GM23338 (cell line): ENCODE measurements around the gene XPNPEP1. TPM values are rescaled to one million over a fixed set of nuclear protein-coding genes. Genes with fewer than 3 reads are reported as not detected.
A peak's percentile ranks its signal among the peaks of the same experiment; 100 is the strongest.

Experiments
- ATAC-seq: fragments of 200-7000 bp; cut with Tn5 transposase; 3 replicates; pipeline ENCODE4 v1.9.1; 2020
- DNase-seq: peaks from one replicate; pipeline ENCODE4 v3.0.0-alpha.2; 2015; ENCODE audit warnings: low spot score
- H2AFZ ChIP-seq: fragments of 200-600 bp; sonication (generic); 2 replicates; pipeline ENCODE4 v1.8.0; 2016; ENCODE audit warnings: antibody characterized with exemption, mild to moderate bottlenecking, moderate library complexity
- H3F3A ChIP-seq: fragments of 200-600 bp; sonication (generic); replicated peaks from 2 replicates; pipeline ENCODE4 v1.8.0; 2017; ENCODE audit warnings: antibody characterized with exemption, mixed run types, low read depth
- H3K27ac ChIP-seq: fragments of 200-600 bp; sonication (generic); 2 replicates; pipeline ENCODE4 v1.6.1; 2016; ENCODE audit warnings: low read depth
- H3K27me3 ChIP-seq: fragments of 200-600 bp; sonication (generic); 2 replicates; pipeline ENCODE4 v1.8.0; 2016; ENCODE audit warnings: mild to moderate bottlenecking, mixed run types, moderate library complexity; ENCODE audit not compliant: insufficient read depth
- H3K36me3 ChIP-seq: fragments of 200-600 bp; sonication (generic); 2 replicates; pipeline ENCODE4 v1.8.0; 2016; ENCODE audit warnings: mild to moderate bottlenecking; ENCODE audit not compliant: insufficient read depth
- H3K4me1 ChIP-seq: fragments of 200-600 bp; sonication (generic); 2 replicates; pipeline ENCODE4 v1.8.0; 2016; ENCODE audit warnings: mild to moderate bottlenecking, moderate library complexity; ENCODE audit not compliant: insufficient read depth
- H3K4me2 ChIP-seq: fragments of 200-600 bp; sonication (generic); 2 replicates; pipeline ENCODE4 v1.7.1; 2017; ENCODE audit warnings: mixed run types
- H3K4me3 ChIP-seq: fragments of 200-600 bp; sonication (generic); 2 replicates; pipeline ENCODE4 v1.6.1; 2016; ENCODE audit warnings: mixed run types
- H3K79me2 ChIP-seq: fragments of 200-600 bp; sonication (generic); replicated peaks from 2 replicates; pipeline ENCODE4 v1.8.0; 2017; ENCODE audit warnings: mild to moderate bottlenecking; ENCODE audit not compliant: insufficient read depth
- H3K9me2 ChIP-seq: fragments of 200-600 bp; sonication (generic); 2 replicates; pipeline ENCODE4 v1.8.0; 2017; ENCODE audit not compliant: insufficient read depth
- H4K20me1 ChIP-seq: fragments of 200-600 bp; sonication (generic); replicated peaks from 2 replicates; pipeline ENCODE4 v1.8.0; 2017; ENCODE audit warnings: mild to moderate bottlenecking; ENCODE audit not compliant: insufficient read depth
- H3K27ac Mint-ChIP-seq: 2 replicates; pipeline ENCODE4 v1.8.0; 2020; ENCODE audit warnings: inconsistent platforms, mild to moderate bottlenecking, moderate library complexity, mixed read lengths
- H3K27me3 Mint-ChIP-seq: 3 replicates; pipeline ENCODE4 v1.8.0; 2022; ENCODE audit warnings: low read depth, mild to moderate bottlenecking, moderate library complexity, mixed read lengths, inconsistent platforms; ENCODE audit not compliant: insufficient read depth, poor library complexity
- H3K36me3 Mint-ChIP-seq: 3 replicates; pipeline ENCODE4 v1.8.0; 2021; ENCODE audit warnings: low read depth, mild to moderate bottlenecking, inconsistent platforms, moderate library complexity, mixed read lengths
- H3K4me1 Mint-ChIP-seq: 3 replicates; pipeline ENCODE4 v1.8.0; 2020; ENCODE audit warnings: mild to moderate bottlenecking, inconsistent platforms, mixed read lengths
- H3K4me3 Mint-ChIP-seq: 3 replicates; pipeline ENCODE4 v1.8.0; 2021; ENCODE audit warnings: moderate library complexity, mild to moderate bottlenecking, inconsistent platforms, mixed read lengths
- H3K9me3 Mint-ChIP-seq: 3 replicates; pipeline ENCODE4 v1.8.0; 2020; ENCODE audit warnings: moderate library complexity, mild to moderate bottlenecking, inconsistent platforms, mixed read lengths
- CREB1 ChIP-seq: fragments of 250-450 bp; sonication (Bioruptor Pico); IDR thresholded peaks from 2 replicates; pipeline ENCODE4 v1.5.0; 2020; ENCODE audit warnings: low read depth, mild to moderate bottlenecking, moderate library complexity
- EZH2 ChIP-seq: fragments of 200-600 bp; sonication (generic); IDR thresholded peaks from one replicate; pipeline ENCODE4 v1.8.0; 2017; ENCODE audit warnings: antibody characterized with exemption, mild to moderate bottlenecking, low read depth; ENCODE audit not compliant: unreplicated experiment
- EZH2phosphoT487 ChIP-seq: fragments of 200-600 bp; sonication (generic); IDR thresholded peaks from one replicate; pipeline ENCODE4 v1.8.1; 2018; ENCODE audit warnings: antibody characterized with exemption; ENCODE audit not compliant: unreplicated experiment
- JUNB ChIP-seq: IDR thresholded peaks from one replicate; pipeline ENCODE4 v1.6.1; 2016; ENCODE audit warnings: antibody characterized with exemption; ENCODE audit not compliant: unreplicated experiment
- ZNF114 ChIP-seq: fragments of 250-450 bp; sonication (Bioruptor Pico); IDR thresholded peaks from 2 replicates; pipeline ENCODE4 v1.5.0; 2020; ENCODE audit warnings: mild to moderate bottlenecking, moderate library complexity
- ZNF462 ChIP-seq: fragments of 250-450 bp; sonication (Bioruptor Pico); IDR thresholded peaks from 2 replicates; pipeline ENCODE4 v1.5.0; 2020; ENCODE audit warnings: mild to moderate bottlenecking, moderate library complexity
- polyA plus RNA-seq: library from polyadenylated mRNA; unstranded; fragments of >200 nt; fragmentation: Nextera tagmentation; extraction: Ambion mirVana; gene quantifications from 2 replicates; pipeline ENCODE4 v1.2.1, GENCODE V29; 2016
- total RNA-seq: library from RNA; depleted of rRNA; stranded (reverse); fragments of >200 nt; shearing (Covaris generic); gene quantifications from 2 replicates; pipeline ENCODE4 v1.2.3, GENCODE V29; 2014
- TF ChIP-seq, protein P1 (sequence below): IDR thresholded peaks from one replicate; pipeline ENCODE4 v1.6.1; 2018; ENCODE audit warnings: antibody characterized with exemption; ENCODE audit not compliant: unreplicated experiment
- TF ChIP-seq, protein P2 (sequence below), 2 experiments: fragments of 200-600 bp in 1 of 2; sonication (generic) in 1 of 2; conservative IDR thresholded peaks; 2 replicates each; pipeline versions ENCODE4 v1.5.1 to v1.6.1; 2016 to 2017; ENCODE audit warnings: antibody characterized with exemption in 2 of 2, low read depth in 2 of 2, mild to moderate bottlenecking in 2 of 2, moderate library complexity in 1 of 2

Gene XPNPEP1
- total and polyA plus RNA-seq, 2 experiments from 2014 or later: 17.5 to 55.8 TPM

GRCh38 chr10:109866995-109867635, 56.2 kb downstream of the XPNPEP1 start (continued):
- TF ChIP-seq ZNF462 (CRISPR knock-in tag): no peak
- TF ChIP-seq ZNF114: no peak
- TF ChIP-seq JUNB: no peak
- no peak for TF ChIP-seq CREB1
- TF ChIP-seq EZH2: no peak
- TF ChIP-seq EZH2phosphoT487: no peak

GRCh38 chr10:109866168-109866994, 56.9 kb downstream of the XPNPEP1 start:
- H3K36me3 ChIP-seq: peaks cover 8% of the 10 kb centered on the region; the same call in 1 of the 2 replicates
- H3K4me2 ChIP-seq: no peak overlapping the region
- no peaks in the 10 kb centered on the region for H3F3A ChIP-seq
- H3K79me2 ChIP-seq: no peaks in the 10 kb centered on the region
- no peak overlapping the region for H2AFZ ChIP-seq
- H3K27me3 ChIP-seq: no peaks in the 10 kb centered on the region
- DNase-seq: peak; percentile 52
- no peaks in the 10 kb centered on the region for H3K9me2 ChIP-seq
- no peak overlapping the region for H3K27ac ChIP-seq
- Mint-ChIP-seq H3K4me1 (peaks cover 12% of the 10 kb centered on the region), H3K9me3 (no peaks in the 10 kb centered on the region), H3K4me3 (no peak overlapping the region), H3K27me3 (peaks cover 7% of the 10 kb centered on the region), H3K27ac (no peak overlapping the region), H3K36me3 (peaks cover 37% of the 10 kb centered on the region)
- peak; percentile 80 for ATAC-seq
- H4K20me1 ChIP-seq: no peaks in the 10 kb centered on the region
- TF ChIP-seq, protein P1, sequence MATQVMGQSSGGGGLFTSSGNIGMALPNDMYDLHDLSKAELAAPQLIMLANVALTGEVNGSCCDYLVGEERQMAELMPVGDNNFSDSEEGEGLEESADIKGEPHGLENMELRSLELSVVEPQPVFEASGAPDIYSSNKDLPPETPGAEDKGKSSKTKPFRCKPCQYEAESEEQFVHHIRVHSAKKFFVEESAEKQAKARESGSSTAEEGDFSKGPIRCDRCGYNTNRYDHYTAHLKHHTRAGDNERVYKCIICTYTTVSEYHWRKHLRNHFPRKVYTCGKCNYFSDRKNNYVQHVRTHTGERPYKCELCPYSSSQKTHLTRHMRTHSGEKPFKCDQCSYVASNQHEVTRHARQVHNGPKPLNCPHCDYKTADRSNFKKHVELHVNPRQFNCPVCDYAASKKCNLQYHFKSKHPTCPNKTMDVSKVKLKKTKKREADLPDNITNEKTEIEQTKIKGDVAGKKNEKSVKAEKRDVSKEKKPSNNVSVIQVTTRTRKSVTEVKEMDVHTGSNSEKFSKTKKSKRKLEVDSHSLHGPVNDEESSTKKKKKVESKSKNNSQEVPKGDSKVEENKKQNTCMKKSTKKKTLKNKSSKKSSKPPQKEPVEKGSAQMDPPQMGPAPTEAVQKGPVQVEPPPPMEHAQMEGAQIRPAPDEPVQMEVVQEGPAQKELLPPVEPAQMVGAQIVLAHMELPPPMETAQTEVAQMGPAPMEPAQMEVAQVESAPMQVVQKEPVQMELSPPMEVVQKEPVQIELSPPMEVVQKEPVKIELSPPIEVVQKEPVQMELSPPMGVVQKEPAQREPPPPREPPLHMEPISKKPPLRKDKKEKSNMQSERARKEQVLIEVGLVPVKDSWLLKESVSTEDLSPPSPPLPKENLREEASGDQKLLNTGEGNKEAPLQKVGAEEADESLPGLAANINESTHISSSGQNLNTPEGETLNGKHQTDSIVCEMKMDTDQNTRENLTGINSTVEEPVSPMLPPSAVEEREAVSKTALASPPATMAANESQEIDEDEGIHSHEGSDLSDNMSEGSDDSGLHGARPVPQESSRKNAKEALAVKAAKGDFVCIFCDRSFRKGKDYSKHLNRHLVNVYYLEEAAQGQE: no peak
- TF ChIP-seq, protein P2, sequence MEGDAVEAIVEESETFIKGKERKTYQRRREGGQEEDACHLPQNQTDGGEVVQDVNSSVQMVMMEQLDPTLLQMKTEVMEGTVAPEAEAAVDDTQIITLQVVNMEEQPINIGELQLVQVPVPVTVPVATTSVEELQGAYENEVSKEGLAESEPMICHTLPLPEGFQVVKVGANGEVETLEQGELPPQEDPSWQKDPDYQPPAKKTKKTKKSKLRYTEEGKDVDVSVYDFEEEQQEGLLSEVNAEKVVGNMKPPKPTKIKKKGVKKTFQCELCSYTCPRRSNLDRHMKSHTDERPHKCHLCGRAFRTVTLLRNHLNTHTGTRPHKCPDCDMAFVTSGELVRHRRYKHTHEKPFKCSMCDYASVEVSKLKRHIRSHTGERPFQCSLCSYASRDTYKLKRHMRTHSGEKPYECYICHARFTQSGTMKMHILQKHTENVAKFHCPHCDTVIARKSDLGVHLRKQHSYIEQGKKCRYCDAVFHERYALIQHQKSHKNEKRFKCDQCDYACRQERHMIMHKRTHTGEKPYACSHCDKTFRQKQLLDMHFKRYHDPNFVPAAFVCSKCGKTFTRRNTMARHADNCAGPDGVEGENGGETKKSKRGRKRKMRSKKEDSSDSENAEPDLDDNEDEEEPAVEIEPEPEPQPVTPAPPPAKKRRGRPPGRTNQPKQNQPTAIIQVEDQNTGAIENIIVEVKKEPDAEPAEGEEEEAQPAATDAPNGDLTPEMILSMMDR (conservative IDR thresholded peaks at IDR 0.05; ENCODE audit: low read depth in 2 of 2): peak; percentile 63 to 69
- H3K4me1 ChIP-seq: peaks cover 12% of the 10 kb centered on the region; the same call in 1 of the 2 replicates
- H3K4me3 ChIP-seq: no peak overlapping the region
